Neutrophil (primary cell): ENCODE data around the gene OLFM1.

ENCODE experiments used
- H3K27ac ChIP-seq: fragments of 200-600 bp; sonication (generic); 2 replicates; pipeline ENCODE4 v1.5.1; 2016; ENCODE audit warnings: mild to moderate bottlenecking, moderate library complexity
- H3K27me3 ChIP-seq: fragments of 200-600 bp; sonication (generic); 2 replicates; pipeline ENCODE4 v1.6.0; 2016; ENCODE audit warnings: mild to moderate bottlenecking
- H3K36me3 ChIP-seq: fragments of 200-600 bp; sonication (generic); 2 replicates; pipeline ENCODE4 v1.5.1; 2017
- H3K4me1 ChIP-seq, 2 experiments: fragments of 200-600 bp in 1 of 2; sonication (generic) in 1 of 2; 1 replicate in 1 of 2; 2 replicates in 1 of 2; pipeline versions ENCODE4 v1.5.1 to v1.6.1; 2013 to 2016; ENCODE audit warnings: low read depth in 1 of 2, low read length in 1 of 2, mild to moderate bottlenecking in 1 of 2, moderate library complexity in 1 of 2; ENCODE audit not compliant: control insufficient read depth in 1 of 2, insufficient read depth in 1 of 2
- H3K4me3 ChIP-seq, 2 experiments: fragments of 200-600 bp in 1 of 2; sonication (generic) in 1 of 2; 1 replicate in 1 of 2; 2 replicates in 1 of 2; pipeline ENCODE4 v1.5.1; 2013 to 2016; ENCODE audit warnings: low read depth in 1 of 2, low read length in 1 of 2, mild to moderate bottlenecking in 1 of 2, moderate library complexity in 1 of 2
- H3K9me3 ChIP-seq: fragments of 200-600 bp; sonication (generic); 2 replicates; pipeline ENCODE4 v1.5.1; 2016
- CTCF ChIP-seq: fragments of 200-600 bp; sonication (generic); IDR thresholded peaks from 2 replicates; pipeline ENCODE4 v1.5.1; 2016; ENCODE audit warnings: antibody characterized with exemption

The OLFM1 gene

GRCh38 chr9:135170535-135170934 is 83.1 kb downstream of the OLFM1 start:
- no peaks in the 10 kb centered on the region for H3K4me1 ChIP-seq
- no peaks in the 10 kb centered on the region for H3K9me3 ChIP-seq
- no peak for TF ChIP-seq CTCF
- no peak overlapping the region for H3K4me3 ChIP-seq
- no peaks in the 10 kb centered on the region for H3K27me3 ChIP-seq
- no peaks in the 10 kb centered on the region for H3K36me3 ChIP-seq
- H3K27ac ChIP-seq = no peak overlapping the region
